ENCODE data around the gene CYB561.

Gene CYB561

DNA sequence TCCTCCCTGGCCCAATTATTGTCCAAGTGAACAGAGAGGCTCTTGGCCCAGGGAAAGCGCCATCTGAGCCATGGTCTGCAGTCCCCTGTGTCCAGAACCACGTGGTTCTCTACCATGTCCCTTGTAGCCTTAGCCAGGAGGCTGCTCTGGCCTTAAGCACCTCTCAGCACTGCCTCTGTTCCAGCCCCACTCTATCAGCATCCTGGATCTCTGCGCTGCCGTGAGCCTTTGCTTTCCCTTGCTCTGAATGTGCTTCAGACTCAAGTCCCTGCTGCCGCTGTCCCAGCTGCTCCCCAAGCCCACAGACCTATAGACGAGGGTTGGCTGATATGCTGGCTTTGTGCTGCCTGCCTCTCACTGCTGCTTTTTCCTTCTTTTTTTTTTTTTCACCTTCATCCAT lies 33.9 kb downstream of the CYB561 start:
- Histone ChIP-seq H3K36me3 (ENCODE audit: control insufficient read depth, insufficient read depth, low read length) (no peaks in the 10 kb centered on the region), H3K4me3 (ENCODE audit: insufficient read depth, low read depth, low read length) (no peak overlapping the region), H3K27ac (ENCODE audit: insufficient read depth, low read depth, low read length, poor library complexity, severe bottlenecking) (no peak overlapping the region), H3K27me3 (ENCODE audit: control insufficient read depth, insufficient read depth, low read length, poor library complexity, severe bottlenecking) (no peaks in the 10 kb centered on the region), H3K4me1 (ENCODE audit: control insufficient read depth, insufficient read depth, low read length) (no peaks in the 10 kb centered on the region), H3K9me3 (ENCODE audit: control insufficient read depth, low read length) (no peaks in the 10 kb centered on the region)
- 90 to 92% methylated on average over 6 of the region's 6 CpGs for WGBS, 2 experiments

DNA sequence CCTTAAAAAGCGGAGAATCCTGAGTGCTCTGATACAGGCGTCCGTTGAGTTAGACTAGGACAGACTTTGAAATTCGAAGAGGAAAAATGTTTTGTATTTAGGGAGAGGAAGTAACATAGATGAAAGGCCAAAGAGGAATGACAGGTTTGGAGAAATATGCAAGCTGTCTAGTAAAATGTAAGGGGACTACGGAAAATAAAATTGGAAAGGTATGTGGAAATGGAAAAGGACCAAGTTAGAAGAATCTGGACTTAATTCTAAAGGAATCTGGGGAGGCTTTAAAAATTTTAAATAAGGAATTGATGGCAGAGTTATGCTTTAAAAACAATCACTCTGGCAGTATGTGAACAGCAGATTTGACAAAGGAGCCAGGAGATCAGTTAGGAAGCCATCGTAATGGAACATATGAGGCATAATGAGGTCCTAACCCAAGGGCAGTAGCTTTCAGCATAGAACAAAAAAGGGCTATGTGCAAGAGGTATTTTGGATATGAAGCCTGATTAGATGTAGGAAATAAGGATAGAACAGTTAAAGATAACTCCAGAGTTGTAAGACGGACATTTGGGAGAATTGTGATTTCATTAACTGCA lies 38.3 kb downstream of the CYB561 start:
- H3K4me3 ChIP-seq (ENCODE audit: insufficient read depth, low read depth, low read length), result no peak overlapping the region
- no peaks in the 10 kb centered on the region for H3K9me3 ChIP-seq (ENCODE audit: control insufficient read depth, low read length)
- H3K4me1 ChIP-seq (ENCODE audit: control insufficient read depth, insufficient read depth, low read length), result no peaks in the 10 kb centered on the region
- WGBS, 2 experiments, result 94% methylated on average over 7 of the region's 7 CpGs
- H3K27me3 ChIP-seq (ENCODE audit: control insufficient read depth, insufficient read depth, low read length, poor library complexity, severe bottlenecking), result no peaks in the 10 kb centered on the region
- H3K36me3 ChIP-seq (ENCODE audit: control insufficient read depth, insufficient read depth, low read length), result no peaks in the 10 kb centered on the region
- H3K27ac ChIP-seq (ENCODE audit: insufficient read depth, low read depth, low read length, poor library complexity, severe bottlenecking), result no peak overlapping the region

DNA sequence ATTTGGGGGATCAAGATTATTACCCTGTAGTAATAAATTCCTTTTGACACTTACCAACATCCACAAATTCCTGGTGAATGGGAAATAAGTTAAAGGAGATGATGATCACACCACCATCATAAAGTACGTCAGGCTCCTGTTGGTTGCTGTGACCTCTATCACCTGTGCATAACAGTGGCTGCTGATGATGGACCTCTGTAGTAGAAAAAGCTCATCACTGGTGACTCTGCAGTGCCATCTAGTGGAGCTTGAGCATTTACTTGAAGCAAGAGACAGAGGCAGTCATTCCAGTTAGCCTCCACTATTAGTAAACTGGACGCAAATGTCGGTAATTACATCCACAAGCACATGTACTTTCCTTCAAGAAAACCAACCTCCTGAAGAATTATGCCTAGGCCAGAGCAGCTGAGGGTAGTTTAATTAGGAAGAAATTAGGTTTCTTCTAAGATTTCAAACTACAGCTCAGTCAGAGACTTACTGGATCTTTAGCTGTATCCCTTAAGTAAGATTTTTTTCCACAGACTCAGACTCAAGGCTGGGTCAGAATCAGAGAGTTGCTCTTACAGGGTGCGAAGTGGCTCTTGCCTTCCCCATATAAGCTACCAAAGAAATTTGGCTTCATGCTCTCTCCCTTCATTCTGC lies 39.3 kb downstream of the CYB561 start:
- H3K4me1 ChIP-seq (ENCODE audit: control insufficient read depth, insufficient read depth, low read length), result no peaks in the 10 kb centered on the region
- 54 to 69% methylated on average over 4 of the region's 4 CpGs for WGBS, 2 experiments
- H3K27me3 ChIP-seq (ENCODE audit: control insufficient read depth, insufficient read depth, low read length, poor library complexity, severe bottlenecking), result no peaks in the 10 kb centered on the region
- no peak overlapping the region for H3K4me3 ChIP-seq (ENCODE audit: insufficient read depth, low read depth, low read length)
- no peaks in the 10 kb centered on the region for H3K9me3 ChIP-seq (ENCODE audit: control insufficient read depth, low read length)
- H3K27ac ChIP-seq (ENCODE audit: insufficient read depth, low read depth, low read length, poor library complexity, severe bottlenecking), result no peak overlapping the region
- no peaks in the 10 kb centered on the region for H3K36me3 ChIP-seq (ENCODE audit: control insufficient read depth, insufficient read depth, low read length)

DNA sequence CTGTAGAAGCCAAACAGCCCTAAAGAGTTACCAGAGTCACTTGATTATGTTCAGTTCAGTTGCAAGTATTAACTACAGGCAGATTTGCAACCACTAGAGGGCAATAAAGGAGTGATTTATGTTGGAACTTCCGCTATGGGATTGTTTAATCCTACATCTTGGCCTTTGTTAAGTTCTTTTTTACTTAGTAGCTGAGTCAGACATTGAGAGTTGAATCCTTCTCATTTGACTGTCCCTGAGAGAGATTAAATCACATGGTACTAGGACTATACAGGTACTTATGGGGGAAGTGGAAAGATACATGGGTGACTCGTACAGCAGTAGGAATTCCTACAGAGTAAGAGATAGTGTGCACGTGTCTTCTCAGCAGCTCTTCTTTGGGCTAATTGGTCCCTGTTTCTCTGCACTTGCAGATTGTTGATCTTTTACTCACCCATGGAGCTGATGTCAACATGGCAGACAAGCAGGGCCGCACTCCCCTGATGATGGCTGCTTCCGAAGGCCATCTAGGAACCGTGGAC lies 40.3 kb downstream of the CYB561 start:
- no peaks in the 10 kb centered on the region for H3K4me1 ChIP-seq (ENCODE audit: control insufficient read depth, insufficient read depth, low read length)
- no peaks in the 10 kb centered on the region for H3K9me3 ChIP-seq (ENCODE audit: control insufficient read depth, low read length)
- no peak overlapping the region for H3K4me3 ChIP-seq (ENCODE audit: insufficient read depth, low read depth, low read length)
- no peaks in the 10 kb centered on the region for H3K36me3 ChIP-seq (ENCODE audit: control insufficient read depth, insufficient read depth, low read length)
- H3K27ac ChIP-seq (ENCODE audit: insufficient read depth, low read depth, low read length, poor library complexity, severe bottlenecking), result no peak overlapping the region
- WGBS, 2 experiments, result 93 to 95% methylated on average over 6 of the region's 6 CpGs
- H3K27me3 ChIP-seq (ENCODE audit: control insufficient read depth, insufficient read depth, low read length, poor library complexity, severe bottlenecking), result no peaks in the 10 kb centered on the region

DNA sequence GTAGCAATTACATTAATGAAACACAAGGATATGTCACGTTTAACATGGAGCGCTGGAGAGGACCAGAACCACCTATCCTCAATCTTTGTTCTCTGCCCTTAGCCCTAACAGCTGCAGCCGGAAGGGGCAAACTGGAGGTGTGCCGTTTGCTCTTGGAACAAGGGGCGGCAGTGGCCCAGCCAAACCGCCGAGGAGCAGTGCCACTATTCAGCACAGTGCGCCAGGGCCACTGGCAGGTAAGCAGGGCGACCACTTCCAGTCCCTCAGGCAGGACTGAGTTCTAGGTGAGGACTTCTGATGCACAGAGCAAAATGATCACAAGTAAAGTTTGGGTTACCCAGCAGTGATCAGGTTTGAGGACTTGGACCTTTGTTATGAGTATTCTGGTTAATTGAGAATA lies 41.1 kb downstream of the CYB561 start:
- Histone ChIP-seq H3K27ac (ENCODE audit: insufficient read depth, low read depth, low read length, poor library complexity, severe bottlenecking) (no peak overlapping the region), H3K36me3 (ENCODE audit: control insufficient read depth, insufficient read depth, low read length) (no peaks in the 10 kb centered on the region), H3K27me3 (ENCODE audit: control insufficient read depth, insufficient read depth, low read length, poor library complexity, severe bottlenecking) (no peaks in the 10 kb centered on the region), H3K4me3 (ENCODE audit: insufficient read depth, low read depth, low read length) (no peak overlapping the region), H3K9me3 (ENCODE audit: control insufficient read depth, low read length) (no peaks in the 10 kb centered on the region), H3K4me1 (ENCODE audit: control insufficient read depth, insufficient read depth, low read length) (no peaks in the 10 kb centered on the region)
- WGBS, 2 experiments, result 94 to 95% methylated on average over 9 of the region's 9 CpGs

DNA sequence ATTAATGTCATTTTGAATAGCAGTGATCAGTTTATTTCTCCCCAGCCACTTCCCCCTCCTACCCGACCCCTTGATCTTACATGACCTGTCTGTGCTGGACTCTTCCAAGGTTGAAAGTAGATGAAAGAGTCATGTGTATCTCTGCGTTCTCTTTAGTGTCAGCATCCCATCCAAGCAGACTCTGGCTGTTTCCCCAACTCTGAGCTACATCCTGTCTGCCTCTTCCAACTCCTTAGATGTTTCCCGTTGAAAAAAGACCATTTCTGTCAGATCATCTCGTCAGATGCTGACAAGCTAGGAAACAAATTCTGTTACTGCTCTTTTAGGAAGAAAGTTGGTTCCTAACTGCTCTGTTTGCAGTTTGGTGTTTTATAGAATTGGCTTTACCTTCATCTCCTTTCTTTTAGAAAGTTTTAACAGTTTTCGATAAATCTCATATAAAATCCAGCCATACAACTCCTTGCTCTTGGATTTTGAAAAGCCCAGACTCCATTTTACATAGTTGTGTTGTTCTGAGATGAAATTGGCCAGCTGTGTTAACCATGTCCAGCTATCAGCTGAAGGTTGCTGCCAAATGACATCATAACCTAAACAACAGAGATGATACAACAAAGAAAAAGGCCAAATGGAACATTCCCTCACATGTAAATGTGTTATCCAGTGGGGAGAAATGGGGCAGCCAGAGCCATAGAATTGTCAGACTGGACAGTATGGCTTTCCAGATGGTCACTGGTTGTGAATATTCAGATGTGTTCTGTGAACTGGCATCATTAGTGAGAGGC lies 43.5 kb downstream of the CYB561 start:
- Histone ChIP-seq H3K27me3 (ENCODE audit: control insufficient read depth, insufficient read depth, low read length, poor library complexity, severe bottlenecking) (no peaks in the 10 kb centered on the region), H3K36me3 (ENCODE audit: control insufficient read depth, insufficient read depth, low read length) (no peaks in the 10 kb centered on the region), H3K9me3 (ENCODE audit: control insufficient read depth, low read length) (no peaks in the 10 kb centered on the region), H3K4me3 (ENCODE audit: insufficient read depth, low read depth, low read length) (no peak overlapping the region), H3K4me1 (ENCODE audit: control insufficient read depth, insufficient read depth, low read length) (peaks cover 3% of the 10 kb centered on the region), H3K27ac (ENCODE audit: insufficient read depth, low read depth, low read length, poor library complexity, severe bottlenecking) (no peak overlapping the region)
- WGBS, 2 experiments, result 93 to 94% methylated on average over 4 to 5 of the region's 5 CpGs

DNA sequence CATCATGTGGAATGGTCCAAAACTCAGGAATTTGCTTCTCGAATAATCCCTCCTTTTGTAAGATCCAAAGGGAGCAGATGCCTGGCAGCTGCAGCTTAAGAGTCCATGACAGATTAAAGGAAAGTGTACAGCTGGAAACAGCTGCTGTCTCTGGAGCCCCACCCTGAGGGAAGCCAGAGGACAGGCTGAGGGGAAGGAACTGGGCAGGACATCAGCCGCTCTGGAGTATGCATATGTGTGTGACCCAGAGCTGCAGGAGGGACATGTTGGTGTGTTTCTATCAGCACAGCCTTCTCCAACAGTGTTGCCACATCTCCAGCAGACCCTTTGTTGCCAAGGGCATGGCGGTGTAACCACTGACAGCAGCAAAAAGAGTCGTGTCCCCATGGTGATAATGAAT lies 46.2 kb downstream of the CYB561 start:
- Histone ChIP-seq H3K27me3 (ENCODE audit: control insufficient read depth, insufficient read depth, low read length, poor library complexity, severe bottlenecking) (no peaks in the 10 kb centered on the region), H3K9me3 (ENCODE audit: control insufficient read depth, low read length) (no peaks in the 10 kb centered on the region), H3K4me1 (ENCODE audit: control insufficient read depth, insufficient read depth, low read length) (peaks cover 3% of the 10 kb centered on the region), H3K36me3 (ENCODE audit: control insufficient read depth, insufficient read depth, low read length) (no peaks in the 10 kb centered on the region), H3K4me3 (ENCODE audit: insufficient read depth, low read depth, low read length) (no peak overlapping the region), H3K27ac (ENCODE audit: insufficient read depth, low read depth, low read length, poor library complexity, severe bottlenecking) (no peak overlapping the region)
- 86 to 94% methylated on average over 3 to 4 of the region's 4 CpGs for WGBS, 2 experiments

DNA sequence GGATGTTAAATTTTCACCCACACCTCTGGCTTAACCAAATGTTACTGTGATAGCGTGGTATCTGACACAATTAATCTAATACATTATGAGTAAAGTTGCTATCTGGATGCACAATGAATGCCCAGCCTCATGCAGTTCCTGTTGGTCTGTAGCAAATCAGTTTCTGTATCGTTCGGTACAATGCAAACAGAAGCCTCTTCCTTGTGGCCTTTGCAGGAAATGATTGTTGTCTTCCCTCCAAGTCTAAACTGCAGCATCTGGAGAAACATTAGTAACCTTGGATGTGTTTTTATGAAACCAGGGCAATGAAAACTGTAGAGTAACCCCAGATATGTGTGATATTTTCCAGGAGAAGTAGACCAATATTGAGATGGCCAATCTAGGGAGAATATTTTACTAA lies 46.8 kb downstream of the CYB561 start:
- 96 to 99% methylated on average over 3 of the region's 3 CpGs for WGBS, 2 experiments
- Histone ChIP-seq H3K4me1 (ENCODE audit: control insufficient read depth, insufficient read depth, low read length) (peaks cover 3% of the 10 kb centered on the region), H3K4me3 (ENCODE audit: insufficient read depth, low read depth, low read length) (no peak overlapping the region), H3K27me3 (ENCODE audit: control insufficient read depth, insufficient read depth, low read length, poor library complexity, severe bottlenecking) (no peaks in the 10 kb centered on the region), H3K27ac (ENCODE audit: insufficient read depth, low read depth, low read length, poor library complexity, severe bottlenecking) (no peak overlapping the region), H3K9me3 (ENCODE audit: control insufficient read depth, low read length) (no peaks in the 10 kb centered on the region), H3K36me3 (ENCODE audit: control insufficient read depth, insufficient read depth, low read length) (no peaks in the 10 kb centered on the region)

DNA sequence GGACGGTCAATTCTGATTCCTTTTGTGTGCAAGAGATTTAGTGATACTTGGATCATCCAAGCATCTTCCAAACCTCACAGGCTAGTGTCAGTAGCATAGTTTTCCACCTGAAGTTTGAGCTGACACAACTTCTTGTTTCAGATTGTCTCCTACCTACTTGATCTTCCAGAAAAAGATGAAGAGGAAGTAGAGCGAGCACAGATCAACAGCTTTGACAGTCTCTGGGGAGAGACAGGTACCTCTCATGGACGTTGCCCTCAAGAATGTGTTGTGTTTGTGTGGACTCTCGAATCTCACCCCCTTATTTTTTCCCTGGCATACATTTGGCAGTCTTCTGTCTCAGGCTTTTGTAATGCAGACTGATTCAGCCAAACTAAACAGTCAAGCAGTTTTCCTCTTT lies 47.4 kb downstream of the CYB561 start:
- Histone ChIP-seq H3K27ac (ENCODE audit: insufficient read depth, low read depth, low read length, poor library complexity, severe bottlenecking) (no peak overlapping the region), H3K4me1 (ENCODE audit: control insufficient read depth, insufficient read depth, low read length) (peaks cover 3% of the 10 kb centered on the region), H3K9me3 (ENCODE audit: control insufficient read depth, low read length) (no peaks in the 10 kb centered on the region), H3K36me3 (ENCODE audit: control insufficient read depth, insufficient read depth, low read length) (no peaks in the 10 kb centered on the region), H3K4me3 (ENCODE audit: insufficient read depth, low read depth, low read length) (no peak overlapping the region), H3K27me3 (ENCODE audit: control insufficient read depth, insufficient read depth, low read length, poor library complexity, severe bottlenecking) (no peaks in the 10 kb centered on the region)
- WGBS, 2 experiments, result 76 to 88% methylated on average over 4 of the region's 4 CpGs

DNA sequence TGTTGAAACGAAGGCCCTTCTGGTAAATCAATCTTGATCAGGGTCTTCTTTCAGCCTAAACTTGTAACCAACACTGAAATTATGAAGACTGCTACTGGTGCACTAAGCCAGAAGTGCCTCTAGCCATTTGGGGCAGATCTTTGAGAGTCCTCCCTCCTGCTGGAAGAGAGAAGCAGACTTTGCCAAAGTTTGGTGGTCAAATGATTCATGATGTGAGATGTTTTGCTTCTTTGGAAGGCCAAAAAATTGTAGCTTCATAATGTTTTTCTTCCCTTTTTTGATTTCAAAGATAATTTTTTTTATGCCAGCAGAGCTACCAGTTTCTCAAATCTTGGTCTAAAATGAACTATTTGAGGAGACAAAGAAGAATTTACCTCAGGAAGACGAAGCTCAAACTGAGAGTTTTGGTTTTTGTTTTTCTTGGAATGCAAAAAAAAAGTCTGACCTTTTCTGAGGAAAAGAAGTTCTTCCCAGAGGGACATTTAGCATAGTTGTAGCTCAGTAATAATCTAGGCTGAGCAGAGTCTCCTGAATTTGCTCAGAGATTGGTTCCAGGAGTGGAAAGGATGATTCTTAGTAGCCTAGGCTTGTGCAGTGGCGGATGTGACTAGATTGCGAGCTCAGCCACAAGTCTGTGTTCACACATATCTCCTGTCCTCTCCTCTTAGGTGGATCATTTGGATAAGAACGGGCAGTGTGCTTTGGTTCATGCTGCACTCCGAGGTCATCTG lies 50.9 kb downstream of the CYB561 start:
- H3K36me3 ChIP-seq (ENCODE audit: control insufficient read depth, insufficient read depth, low read length), result no peaks in the 10 kb centered on the region
- H3K9me3 ChIP-seq (ENCODE audit: control insufficient read depth, low read length), result no peaks in the 10 kb centered on the region
- H3K4me1 ChIP-seq (ENCODE audit: control insufficient read depth, insufficient read depth, low read length), result peaks cover 3% of the 10 kb centered on the region
- no peak overlapping the region for H3K4me3 ChIP-seq (ENCODE audit: insufficient read depth, low read depth, low read length)
- H3K27ac ChIP-seq (ENCODE audit: insufficient read depth, low read depth, low read length, poor library complexity, severe bottlenecking), result no peak overlapping the region
- 92 to 93% methylated on average over 6 of the region's 6 CpGs for WGBS, 2 experiments
- no peaks in the 10 kb centered on the region for H3K27me3 ChIP-seq (ENCODE audit: control insufficient read depth, insufficient read depth, low read length, poor library complexity, severe bottlenecking)
